ENCODE results near the gene COL15A1. TPM values are rescaled to one million over a fixed set of nuclear protein-coding genes. Genes with fewer than 3 reads are reported as not detected.
"Not testable (repeated sequence)": the region's sequence is repeated elsewhere in the genome, so short reads cannot be mapped to it uniquely, and the experiment has no call there.

The COL15A1 gene
- total RNA-seq, 2 donors from 2014 or later = 6.0 to 16.0 TPM

DNA sequence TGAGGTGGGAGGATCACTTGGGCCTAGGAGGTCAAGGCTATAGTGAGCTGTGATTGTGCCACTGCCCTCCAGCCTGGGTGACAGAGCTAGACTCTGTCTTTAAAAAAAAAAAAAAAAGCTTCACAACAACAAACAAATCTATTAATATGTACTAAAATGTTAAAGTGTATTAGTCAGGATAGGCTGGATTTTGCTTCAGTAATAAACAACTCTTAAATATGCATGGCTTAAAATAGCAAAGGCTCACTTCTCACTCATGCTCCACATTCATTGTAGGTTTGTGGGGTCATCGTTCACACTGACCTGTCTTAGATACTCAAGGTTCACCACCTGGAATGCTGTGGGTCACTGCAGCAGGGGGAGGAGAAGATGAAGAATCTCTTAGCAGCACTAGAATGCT, 33.8 kb upstream of the COL15A1 start:
- Histone ChIP-seq H3K9ac (ENCODE audit: low read depth in 2 of 2, low read length in 2 of 2) (no peak overlapping the region), H3K4me3 (no peak overlapping the region), H3K4me1 (no peaks in the 10 kb centered on the region), H3K27ac (no peak overlapping the region), H3K9me3 (no peaks in the 10 kb centered on the region), H3K27me3 (no peaks in the 10 kb centered on the region), H3K36me3 (no peaks in the 10 kb centered on the region)
- TF ChIP-seq, protein P1, sequence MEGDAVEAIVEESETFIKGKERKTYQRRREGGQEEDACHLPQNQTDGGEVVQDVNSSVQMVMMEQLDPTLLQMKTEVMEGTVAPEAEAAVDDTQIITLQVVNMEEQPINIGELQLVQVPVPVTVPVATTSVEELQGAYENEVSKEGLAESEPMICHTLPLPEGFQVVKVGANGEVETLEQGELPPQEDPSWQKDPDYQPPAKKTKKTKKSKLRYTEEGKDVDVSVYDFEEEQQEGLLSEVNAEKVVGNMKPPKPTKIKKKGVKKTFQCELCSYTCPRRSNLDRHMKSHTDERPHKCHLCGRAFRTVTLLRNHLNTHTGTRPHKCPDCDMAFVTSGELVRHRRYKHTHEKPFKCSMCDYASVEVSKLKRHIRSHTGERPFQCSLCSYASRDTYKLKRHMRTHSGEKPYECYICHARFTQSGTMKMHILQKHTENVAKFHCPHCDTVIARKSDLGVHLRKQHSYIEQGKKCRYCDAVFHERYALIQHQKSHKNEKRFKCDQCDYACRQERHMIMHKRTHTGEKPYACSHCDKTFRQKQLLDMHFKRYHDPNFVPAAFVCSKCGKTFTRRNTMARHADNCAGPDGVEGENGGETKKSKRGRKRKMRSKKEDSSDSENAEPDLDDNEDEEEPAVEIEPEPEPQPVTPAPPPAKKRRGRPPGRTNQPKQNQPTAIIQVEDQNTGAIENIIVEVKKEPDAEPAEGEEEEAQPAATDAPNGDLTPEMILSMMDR (IDR thresholded peaks at IDR 0.05) = no peak
- intact Hi-C loops (cut with DNase I) = no loop called here
- DNase-seq = no peak

DNA sequence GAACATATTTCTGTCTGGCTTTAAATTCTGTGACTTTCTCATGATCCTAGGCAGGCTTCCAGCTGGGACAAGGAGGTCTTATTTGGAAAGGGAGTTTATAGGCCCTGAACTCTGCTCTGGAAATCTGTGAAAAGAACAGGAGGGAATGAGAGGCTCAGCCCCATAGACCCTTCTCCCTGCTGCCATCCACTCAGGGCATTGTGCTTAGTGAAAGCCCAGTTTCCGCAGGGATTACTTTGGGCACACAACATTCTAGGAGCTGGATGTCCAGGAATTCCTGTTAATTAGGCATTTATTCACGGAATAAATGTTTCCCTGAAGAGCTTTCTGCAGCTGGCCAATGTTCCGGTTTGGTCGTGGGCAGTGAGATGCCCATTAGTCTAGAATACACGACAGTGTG, 32.7 kb upstream of the COL15A1 start:
- DNase-seq = no peak
- Histone ChIP-seq H3K9ac (ENCODE audit: low read depth in 2 of 2, low read length in 2 of 2) (no peak overlapping the region), H3K4me3 (no peak overlapping the region), H3K9me3 (no peaks in the 10 kb centered on the region), H3K36me3 (no peaks in the 10 kb centered on the region), H3K27ac (no peak overlapping the region), H3K4me1 (no peaks in the 10 kb centered on the region), H3K27me3 (no peaks in the 10 kb centered on the region)
- intact Hi-C loops (cut with DNase I) = no loop called here
- TF ChIP-seq, protein P1 (IDR thresholded peaks at IDR 0.05) = no peak

DNA sequence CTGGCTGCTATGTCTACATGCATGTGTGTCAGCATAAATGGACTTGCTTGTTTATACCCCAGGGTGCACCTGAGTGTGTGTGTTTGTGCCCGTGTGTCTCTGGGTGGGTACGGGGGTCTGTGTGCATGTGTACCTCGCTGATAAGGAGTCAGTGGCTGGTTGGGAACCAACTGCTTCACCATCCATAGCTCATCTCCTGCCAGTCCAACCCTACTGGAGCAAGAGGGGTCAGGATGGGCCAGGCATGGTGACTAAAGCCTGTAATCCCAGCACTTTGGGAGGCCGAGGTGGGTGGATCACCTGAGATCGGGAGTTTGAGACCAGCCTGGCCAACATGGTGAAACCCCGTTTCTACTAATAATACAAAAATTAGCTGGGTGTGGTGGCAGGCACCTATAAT, 32.0 kb upstream of the COL15A1 start:
- H3K9me3 ChIP-seq; H3K27ac ChIP-seq; H3K27me3 ChIP-seq; H3K36me3 ChIP-seq; intact Hi-C loops (cut with DNase I); H3K4me1 ChIP-seq; DNase-seq; H3K9ac ChIP-seq (ENCODE audit: low read depth in 2 of 2, low read length in 2 of 2); H3K4me3 ChIP-seq: not testable (repeated sequence)

DNA sequence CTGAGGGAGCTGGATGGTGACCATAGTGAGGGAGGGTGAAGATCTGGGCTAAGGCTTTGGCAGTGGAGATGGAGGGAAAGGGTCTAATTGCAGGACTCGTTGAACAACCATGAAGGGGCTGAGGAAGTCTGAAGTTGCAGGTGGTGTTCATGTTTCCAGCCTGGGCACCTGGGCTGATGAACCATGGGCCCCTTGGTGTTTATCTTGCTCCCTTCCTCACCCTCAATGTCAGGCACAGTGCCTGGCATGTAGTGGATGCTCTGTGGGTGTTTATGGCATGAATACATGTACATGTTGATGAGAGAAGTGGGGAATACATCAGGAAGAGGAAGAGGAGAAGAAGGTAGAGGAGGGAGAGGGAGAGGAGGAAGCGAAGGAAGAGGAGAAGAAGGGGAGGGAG, 31.3 kb upstream of the COL15A1 start:
- no peaks in the 10 kb centered on the region for H3K36me3 ChIP-seq
- intact Hi-C loops (cut with DNase I) = no loop called here
- TF ChIP-seq, protein P1 (IDR thresholded peaks at IDR 0.05) = no peak
- no peak overlapping the region for H3K27ac ChIP-seq
- no peaks in the 10 kb centered on the region for H3K27me3 ChIP-seq
- no peak overlapping the region for H3K4me3 ChIP-seq
- no peak for DNase-seq
- no peak overlapping the region for H3K9ac ChIP-seq (ENCODE audit: low read depth in 2 of 2, low read length in 2 of 2)
- H3K9me3 ChIP-seq = no peaks in the 10 kb centered on the region
- no peaks in the 10 kb centered on the region for H3K4me1 ChIP-seq

DNA sequence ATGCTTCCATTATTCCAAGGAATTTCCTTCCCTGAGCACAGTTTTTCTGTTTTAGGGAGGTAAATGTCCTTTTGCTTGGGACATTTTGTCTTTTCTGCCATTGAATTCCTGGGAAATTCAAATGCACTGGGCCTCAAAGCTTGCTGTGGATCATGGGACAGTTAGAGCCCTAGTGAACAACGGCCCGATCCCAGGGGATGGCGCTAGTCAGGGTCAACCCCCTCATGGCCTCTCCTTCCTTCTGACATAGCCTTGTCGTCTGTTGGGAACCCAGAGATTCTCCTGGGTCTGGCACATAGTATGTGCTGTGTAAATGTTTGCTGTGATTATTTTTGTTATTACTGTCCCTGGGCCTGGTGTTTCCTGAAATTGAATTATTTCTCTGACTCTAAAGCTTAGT, 30.7 kb upstream of the COL15A1 start:
- H3K9ac ChIP-seq (ENCODE audit: low read depth in 2 of 2, low read length in 2 of 2) = no peak overlapping the region
- H3K4me1 ChIP-seq = no peaks in the 10 kb centered on the region
- H3K9me3 ChIP-seq = no peaks in the 10 kb centered on the region
- DNase-seq = no peak
- no peak overlapping the region for H3K4me3 ChIP-seq
- intact Hi-C loops (cut with DNase I) = no loop called here
- H3K27ac ChIP-seq = no peak overlapping the region
- H3K36me3 ChIP-seq = no peaks in the 10 kb centered on the region
- TF ChIP-seq, protein P1 (IDR thresholded peaks at IDR 0.05) = no peak
- no peaks in the 10 kb centered on the region for H3K27me3 ChIP-seq

DNA sequence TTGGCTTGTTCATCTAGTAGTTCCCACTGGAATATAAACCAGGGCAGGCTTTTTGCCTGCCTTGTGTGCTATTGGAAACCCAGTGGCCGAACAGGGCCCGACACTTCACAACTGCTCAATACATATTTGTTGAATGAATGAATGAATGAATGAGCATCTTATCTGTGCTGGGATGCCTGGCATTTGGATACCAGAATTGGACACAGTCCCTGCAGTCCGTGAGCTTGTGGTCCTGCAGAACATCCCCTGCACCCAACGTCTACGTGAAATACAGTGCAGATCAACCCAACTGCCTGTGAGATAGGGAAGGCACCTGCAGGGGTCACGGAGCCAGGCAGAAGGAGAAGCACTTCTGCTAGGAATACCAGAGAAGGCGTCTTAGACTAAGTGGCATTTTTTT, 30.0 kb upstream of the COL15A1 start:
- Histone ChIP-seq H3K4me3 (no peak overlapping the region), H3K9me3 (no peaks in the 10 kb centered on the region), H3K27ac (no peak overlapping the region), H3K27me3 (no peaks in the 10 kb centered on the region), H3K36me3 (no peaks in the 10 kb centered on the region), H3K9ac (ENCODE audit: low read depth in 2 of 2, low read length in 2 of 2) (no peak overlapping the region), H3K4me1 (no peaks in the 10 kb centered on the region)
- DNase-seq = no peak
- intact Hi-C loops (cut with DNase I) = no loop called here
- TF ChIP-seq, protein P1 (IDR thresholded peaks at IDR 0.05) = no peak

Measured in colonic mucosa (tissue), 4 donors.